ENCODE data around the gene GKAP1.

Gene GKAP1

GRCh38 chr9:83775932-83776331, 41.6 kb downstream of the GKAP1 start:
- no peak for ATAC-seq
- TF ChIP-seq ISL1 (CRISPR knock-in tag; IDR thresholded peaks at IDR 0.05), result no peak

DNA sequence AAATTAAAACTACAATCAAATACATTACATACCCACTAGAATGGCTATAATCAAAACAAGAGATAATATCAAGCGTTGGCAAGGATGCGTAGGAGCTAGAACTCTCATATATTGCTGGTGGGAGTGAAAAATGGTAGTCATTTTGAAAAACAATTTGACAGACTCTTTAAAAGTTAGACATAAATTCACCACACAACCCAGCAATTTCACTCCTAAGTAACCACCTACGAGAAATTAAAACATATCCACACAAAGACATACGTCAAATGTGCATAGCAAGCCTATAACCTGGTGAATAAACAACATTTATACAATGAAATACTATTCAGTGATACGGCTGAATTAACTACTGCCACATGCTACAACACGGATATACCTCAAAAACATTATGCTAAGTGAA, 44.7 kb downstream of the GKAP1 start:
- TF ChIP-seq TOX (CRISPR knock-in tag; IDR thresholded peaks at IDR 0.05; ENCODE audit: borderline replicate concordance), result no peak
- no peak for TF ChIP-seq ARNTL (CRISPR knock-in tag; IDR thresholded peaks at IDR 0.05; ENCODE audit: borderline replicate concordance, low read depth)
- no peak for TF ChIP-seq ZFP3 (CRISPR knock-in tag; IDR thresholded peaks at IDR 0.05)
- TF ChIP-seq ZNF70 (CRISPR knock-in tag; IDR thresholded peaks at IDR 0.05), result no peak
- TF ChIP-seq ESRRG (CRISPR knock-in tag; IDR thresholded peaks at IDR 0.05), result no peak
- TF ChIP-seq PPARA (CRISPR knock-in tag; IDR thresholded peaks at IDR 0.05; ENCODE audit: borderline replicate concordance), result no peak
- TF ChIP-seq PATZ1 (CRISPR knock-in tag; IDR thresholded peaks at IDR 0.05; ENCODE audit: borderline replicate concordance), result no peak
- TF ChIP-seq ZFP30 (CRISPR knock-in tag; IDR thresholded peaks at IDR 0.05), result no peak
- no peak for TF ChIP-seq ISL1 (CRISPR knock-in tag; IDR thresholded peaks at IDR 0.05)
- no peak for TF ChIP-seq TCF4 (CRISPR knock-in tag; IDR thresholded peaks at IDR 0.05; ENCODE audit: borderline replicate concordance)
- TF ChIP-seq ZC3H10 (CRISPR knock-in tag; IDR thresholded peaks at IDR 0.05), result no peak
- TF ChIP-seq, protein P1, sequence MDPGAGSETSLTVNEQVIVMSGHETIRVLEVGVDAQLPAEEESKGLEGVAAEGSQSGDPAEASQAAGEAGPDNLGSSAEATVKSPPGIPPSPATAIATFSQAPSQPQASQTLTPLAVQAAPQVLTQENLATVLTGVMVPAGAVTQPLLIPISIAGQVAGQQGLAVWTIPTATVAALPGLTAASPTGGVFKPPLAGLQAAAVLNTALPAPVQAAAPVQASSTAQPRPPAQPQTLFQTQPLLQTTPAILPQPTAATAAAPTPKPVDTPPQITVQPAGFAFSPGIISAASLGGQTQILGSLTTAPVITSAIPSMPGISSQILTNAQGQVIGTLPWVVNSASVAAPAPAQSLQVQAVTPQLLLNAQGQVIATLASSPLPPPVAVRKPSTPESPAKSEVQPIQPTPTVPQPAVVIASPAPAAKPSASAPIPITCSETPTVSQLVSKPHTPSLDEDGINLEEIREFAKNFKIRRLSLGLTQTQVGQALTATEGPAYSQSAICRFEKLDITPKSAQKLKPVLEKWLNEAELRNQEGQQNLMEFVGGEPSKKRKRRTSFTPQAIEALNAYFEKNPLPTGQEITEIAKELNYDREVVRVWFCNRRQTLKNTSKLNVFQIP (CRISPR knock-in tag; IDR thresholded peaks at IDR 0.05; ENCODE audit: borderline replicate concordance, low read depth), result no peak
- no peak for TF ChIP-seq CSDC2 (CRISPR knock-in tag; IDR thresholded peaks at IDR 0.05)
- TF ChIP-seq GLIS3 (CRISPR knock-in tag; IDR thresholded peaks at IDR 0.05), result no peak
- TF ChIP-seq, protein P2, sequence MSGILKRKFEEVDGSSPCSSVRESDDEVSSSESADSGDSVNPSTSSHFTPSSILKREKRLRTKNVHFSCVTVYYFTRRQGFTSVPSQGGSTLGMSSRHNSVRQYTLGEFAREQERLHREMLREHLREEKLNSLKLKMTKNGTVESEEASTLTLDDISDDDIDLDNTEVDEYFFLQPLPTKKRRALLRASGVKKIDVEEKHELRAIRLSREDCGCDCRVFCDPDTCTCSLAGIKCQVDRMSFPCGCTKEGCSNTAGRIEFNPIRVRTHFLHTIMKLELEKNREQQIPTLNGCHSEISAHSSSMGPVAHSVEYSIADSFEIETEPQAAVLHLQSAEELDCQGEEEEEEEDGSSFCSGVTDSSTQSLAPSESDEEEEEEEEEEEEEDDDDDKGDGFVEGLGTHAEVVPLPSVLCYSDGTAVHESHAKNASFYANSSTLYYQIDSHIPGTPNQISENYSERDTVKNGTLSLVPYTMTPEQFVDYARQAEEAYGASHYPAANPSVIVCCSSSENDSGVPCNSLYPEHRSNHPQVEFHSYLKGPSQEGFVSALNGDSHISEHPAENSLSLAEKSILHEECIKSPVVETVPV (CRISPR knock-in tag; IDR thresholded peaks at IDR 0.05), result no peak
- ATAC-seq, result no peak

DNA sequence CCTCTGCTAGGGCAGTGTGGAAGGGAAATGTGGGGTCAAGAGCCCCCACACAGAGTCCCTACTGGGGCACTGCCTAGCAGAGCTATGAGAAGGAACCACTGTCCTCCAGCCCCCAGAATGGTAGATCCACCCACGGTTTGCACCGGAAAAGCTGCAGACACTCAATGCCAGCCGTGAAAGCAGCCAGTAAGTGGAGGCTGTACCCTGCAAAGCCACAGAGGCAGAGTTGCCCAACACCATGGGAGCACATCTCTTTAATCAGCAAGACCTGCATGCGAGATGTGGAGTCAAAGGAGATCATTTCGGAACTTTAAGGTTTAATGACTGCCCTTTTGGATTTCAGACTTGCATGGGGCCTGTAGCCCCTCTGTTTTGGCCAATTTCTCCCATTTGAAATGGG, 52.2 kb downstream of the GKAP1 start:
- no peak for ATAC-seq
- TF ChIP-seq ARNTL (CRISPR knock-in tag; IDR thresholded peaks at IDR 0.05; ENCODE audit: borderline replicate concordance, low read depth), result no peak
- TF ChIP-seq BACH2 (CRISPR knock-in tag; IDR thresholded peaks at IDR 0.05; ENCODE audit: borderline replicate concordance), result no peak
- no peak for TF ChIP-seq ZC3H10 (CRISPR knock-in tag; IDR thresholded peaks at IDR 0.05)

DNA sequence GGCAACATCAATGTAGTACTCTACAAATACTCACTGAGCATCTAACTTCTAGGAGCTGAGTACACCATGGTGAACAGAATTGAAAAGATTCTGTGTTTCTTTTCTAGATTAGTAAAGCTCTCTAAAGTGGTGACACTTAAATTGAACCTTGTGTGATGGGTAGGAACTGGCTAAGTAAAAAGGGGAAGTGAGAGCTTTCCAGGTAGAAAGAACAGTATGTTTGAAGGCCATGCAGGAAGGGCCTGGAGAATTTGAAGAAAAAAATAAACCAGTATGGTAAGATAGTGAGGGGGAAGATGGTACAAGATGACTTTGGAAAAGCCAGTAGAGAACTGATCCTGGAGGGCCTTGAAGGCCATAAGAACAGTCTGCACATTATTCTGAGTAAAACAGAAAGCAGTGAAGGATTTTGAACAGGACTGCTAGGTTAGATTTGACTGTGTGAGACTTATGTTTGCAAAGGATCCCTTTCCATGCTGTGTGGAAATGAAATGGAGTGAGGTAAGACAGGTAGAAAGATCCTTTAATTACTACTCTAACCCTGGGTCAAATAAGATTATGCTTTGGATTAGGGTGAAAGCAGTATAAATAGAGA, 63.1 kb downstream of the GKAP1 start:
- no peak for ATAC-seq
- TF ChIP-seq GLIS3 (CRISPR knock-in tag; IDR thresholded peaks at IDR 0.05), result no peak
- no peak for TF ChIP-seq ISL1 (CRISPR knock-in tag; IDR thresholded peaks at IDR 0.05)
- no peak for TF ChIP-seq BACH2 (CRISPR knock-in tag; IDR thresholded peaks at IDR 0.05; ENCODE audit: borderline replicate concordance)
- TF ChIP-seq, protein P1 (CRISPR knock-in tag; IDR thresholded peaks at IDR 0.05; ENCODE audit: borderline replicate concordance, low read depth), result no peak
- no peak for TF ChIP-seq CSDC2 (CRISPR knock-in tag; IDR thresholded peaks at IDR 0.05)
- no peak for TF ChIP-seq ZFP30 (CRISPR knock-in tag; IDR thresholded peaks at IDR 0.05)
- TF ChIP-seq RARB (CRISPR knock-in tag; IDR thresholded peaks at IDR 0.05), result no peak

DNA sequence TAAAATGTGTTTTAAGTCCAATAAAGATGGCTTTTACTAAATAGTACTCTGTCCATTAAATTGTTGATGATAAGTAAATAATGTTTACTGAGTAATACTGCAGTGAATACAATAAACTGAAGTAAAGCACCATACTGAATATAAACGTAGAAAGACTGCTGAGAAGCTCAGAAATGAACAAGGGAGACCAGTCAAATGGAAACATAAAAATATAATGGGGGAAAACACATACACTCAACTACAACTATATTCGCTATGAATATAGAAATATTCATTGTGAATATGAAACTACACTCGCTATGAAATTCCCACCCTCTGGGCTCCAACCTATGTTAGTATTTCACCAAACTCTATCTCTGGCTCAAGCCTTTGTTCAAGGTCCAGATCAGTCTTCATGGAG, 67.9 kb downstream of the GKAP1 start:
- TF ChIP-seq GLIS3 (CRISPR knock-in tag; IDR thresholded peaks at IDR 0.05) (no peak), BACH2 (CRISPR knock-in tag; IDR thresholded peaks at IDR 0.05; ENCODE audit: borderline replicate concordance) (no peak), OSR1 (CRISPR knock-in tag; IDR thresholded peaks at IDR 0.05) (no peak), ESRRG (CRISPR knock-in tag; IDR thresholded peaks at IDR 0.05) (no peak), ZFP30 (CRISPR knock-in tag; IDR thresholded peaks at IDR 0.05) (no peak), ARNTL (CRISPR knock-in tag; IDR thresholded peaks at IDR 0.05; ENCODE audit: borderline replicate concordance, low read depth) (no peak), CREB5 (CRISPR knock-in tag; IDR thresholded peaks at IDR 0.05; ENCODE audit: low read depth) (no peak), PPARA (CRISPR knock-in tag; IDR thresholded peaks at IDR 0.05; ENCODE audit: borderline replicate concordance) (no peak), ZNF70 (CRISPR knock-in tag; IDR thresholded peaks at IDR 0.05) (no peak), PATZ1 (CRISPR knock-in tag; IDR thresholded peaks at IDR 0.05; ENCODE audit: borderline replicate concordance) (no peak), TCF4 (CRISPR knock-in tag; IDR thresholded peaks at IDR 0.05; ENCODE audit: borderline replicate concordance) (no peak), ZC3H10 (CRISPR knock-in tag; IDR thresholded peaks at IDR 0.05) (no peak), ZFP3 (CRISPR knock-in tag; IDR thresholded peaks at IDR 0.05) (no peak)
- TF ChIP-seq, protein P1 (CRISPR knock-in tag; IDR thresholded peaks at IDR 0.05; ENCODE audit: borderline replicate concordance, low read depth), result no peak
- no peak for ATAC-seq

Data from SK-N-SH treated with all-trans-retinoic acid at 6 μM for 48 hours (cell line).